K562 (cell line): Measurements from ENCODE around the gene ITSN1.

Experiments
- CREB1 ChIP-seq, 2 experiments: sonication (generic) in 1 of 2; formaldehyde crosslinking in 1 of 2; IDR thresholded peaks; 2 replicates each; pipeline versions ENCODE4 v1.6.1 to v1.8.0; 2012 to 2022; ENCODE audit warnings: inconsistent platforms in 1 of 2, mild to moderate bottlenecking in 1 of 2, missing genetic modification reagents in 1 of 2, moderate library complexity in 1 of 2
- FOXJ2 ChIP-seq: fragments of 200-800 bp; sonication (Bioruptor generic); IDR thresholded peaks from 2 replicates; pipeline ENCODE4 v1.6.1; 2016; ENCODE audit warnings: missing genetic modification characterization, missing compliant biosample characterization
- GTF2F1 ChIP-seq: IDR thresholded peaks from 2 replicates; pipeline ENCODE4 v1.6.1; 2011; ENCODE audit warnings: low read depth, low read length, improper control_type of control experiment
- POLR2A ChIP-seq: fragments of 450-650 bp; conservative IDR thresholded peaks from 2 replicates; pipeline ENCODE4 v1.6.1; 2016
- POLR2AphosphoS5 ChIP-seq: IDR thresholded peaks from 2 replicates; pipeline ENCODE4 v1.6.1; 2011; ENCODE audit warnings: mild to moderate bottlenecking, low read depth, low read length, moderate library complexity; ENCODE audit not compliant: control insufficient read depth, insufficient read depth
- ZKSCAN1 ChIP-seq: fragments of 150-350 bp; IDR thresholded peaks from 2 replicates; pipeline ENCODE4 v1.6.1; 2016; ENCODE audit warnings: low read depth, low read length
- ZNF408 ChIP-seq: fragments of 250-450 bp; sonication (Bioruptor Pico); IDR thresholded peaks from 2 replicates; pipeline ENCODE4 v1.4.0; 2020; ENCODE audit warnings: low read depth, mild to moderate bottlenecking, moderate library complexity
- TF ChIP-seq, protein P1 (sequence below): fragments of 250-450 bp; sonication (Bioruptor Pico); IDR thresholded peaks from 2 replicates; pipeline ENCODE4 v1.4.0; 2020; ENCODE audit warnings: mild to moderate bottlenecking
- TF ChIP-seq, protein P2 (sequence below), 3 experiments: IDR thresholded peaks in 2 of 3; conservative IDR thresholded peaks in 1 of 3; 2 replicates each; pipeline ENCODE4 v1.5.1; 2011 to 2012; ENCODE audit warnings: low read length in 3 of 3, mild to moderate bottlenecking in 3 of 3, control low read depth in 2 of 3, improper control_type of control experiment in 1 of 3, inconsistent platforms in 1 of 3, low read depth in 1 of 3, mixed read lengths in 1 of 3, moderate library complexity in 1 of 3; ENCODE audit not compliant: insufficient read depth in 2 of 3

DNA sequence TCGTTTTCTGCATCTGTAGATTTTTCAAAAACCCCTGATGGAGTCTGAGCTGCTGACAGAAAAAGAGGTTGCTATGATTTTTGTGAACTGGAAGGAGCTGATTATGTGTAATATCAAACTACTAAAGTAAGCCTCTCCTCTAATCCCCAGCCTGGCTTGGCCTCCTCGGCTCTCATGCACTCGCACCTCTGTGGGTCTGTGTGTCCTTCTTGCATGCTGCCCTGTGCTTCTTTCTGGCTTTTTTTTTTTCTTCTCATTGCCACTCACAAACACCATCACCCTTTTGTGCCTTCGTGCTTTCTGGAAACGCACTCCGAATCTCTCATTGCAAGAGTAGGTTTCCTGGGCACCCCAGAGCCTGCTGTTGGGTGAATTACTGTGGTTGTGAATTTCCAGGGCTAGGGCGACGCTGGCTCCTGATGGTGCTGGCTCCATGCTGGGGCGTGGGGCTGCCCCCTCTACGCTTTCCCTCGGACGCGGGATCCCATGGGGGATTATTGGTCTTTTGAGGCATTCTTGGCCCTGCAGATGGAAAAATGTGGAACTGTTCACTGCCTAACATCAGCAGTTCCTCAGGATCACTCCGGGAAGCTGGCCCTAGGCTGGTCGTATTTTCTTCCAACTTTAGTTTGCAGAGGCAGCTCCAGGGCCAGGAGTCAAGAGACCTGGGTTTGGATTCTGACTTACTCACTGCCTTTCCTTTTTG lies 216.5 kb downstream of the ITSN1 start:
- TF ChIP-seq CREB1 (IDR thresholded peaks at IDR 0.05) (no peak), CREB1 (CRISPR knock-in tag; IDR thresholded peaks at IDR 0.05) (no peak), POLR2A (no peak), GTF2F1 (no peak), ZNF408 (CRISPR knock-in tag) (no peak), ZKSCAN1 (no peak), FOXJ2 (tag) (no peak), POLR2AphosphoS5 (no peak)
- TF ChIP-seq, protein P1, sequence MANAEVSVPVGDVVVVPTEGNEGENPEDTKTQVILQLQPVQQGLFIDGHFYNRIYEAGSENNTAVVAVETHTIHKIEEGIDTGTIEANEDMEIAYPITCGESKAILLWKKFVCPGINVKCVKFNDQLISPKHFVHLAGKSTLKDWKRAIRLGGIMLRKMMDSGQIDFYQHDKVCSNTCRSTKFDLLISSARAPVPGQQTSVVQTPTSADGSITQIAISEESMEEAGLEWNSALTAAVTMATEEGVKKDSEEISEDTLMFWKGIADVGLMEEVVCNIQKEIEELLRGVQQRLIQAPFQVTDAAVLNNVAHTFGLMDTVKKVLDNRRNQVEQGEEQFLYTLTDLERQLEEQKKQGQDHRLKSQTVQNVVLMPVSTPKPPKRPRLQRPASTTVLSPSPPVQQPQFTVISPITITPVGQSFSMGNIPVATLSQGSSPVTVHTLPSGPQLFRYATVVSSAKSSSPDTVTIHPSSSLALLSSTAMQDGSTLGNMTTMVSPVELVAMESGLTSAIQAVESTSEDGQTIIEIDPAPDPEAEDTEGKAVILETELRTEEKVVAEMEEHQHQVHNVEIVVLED = no peak
- TF ChIP-seq, protein P2, sequence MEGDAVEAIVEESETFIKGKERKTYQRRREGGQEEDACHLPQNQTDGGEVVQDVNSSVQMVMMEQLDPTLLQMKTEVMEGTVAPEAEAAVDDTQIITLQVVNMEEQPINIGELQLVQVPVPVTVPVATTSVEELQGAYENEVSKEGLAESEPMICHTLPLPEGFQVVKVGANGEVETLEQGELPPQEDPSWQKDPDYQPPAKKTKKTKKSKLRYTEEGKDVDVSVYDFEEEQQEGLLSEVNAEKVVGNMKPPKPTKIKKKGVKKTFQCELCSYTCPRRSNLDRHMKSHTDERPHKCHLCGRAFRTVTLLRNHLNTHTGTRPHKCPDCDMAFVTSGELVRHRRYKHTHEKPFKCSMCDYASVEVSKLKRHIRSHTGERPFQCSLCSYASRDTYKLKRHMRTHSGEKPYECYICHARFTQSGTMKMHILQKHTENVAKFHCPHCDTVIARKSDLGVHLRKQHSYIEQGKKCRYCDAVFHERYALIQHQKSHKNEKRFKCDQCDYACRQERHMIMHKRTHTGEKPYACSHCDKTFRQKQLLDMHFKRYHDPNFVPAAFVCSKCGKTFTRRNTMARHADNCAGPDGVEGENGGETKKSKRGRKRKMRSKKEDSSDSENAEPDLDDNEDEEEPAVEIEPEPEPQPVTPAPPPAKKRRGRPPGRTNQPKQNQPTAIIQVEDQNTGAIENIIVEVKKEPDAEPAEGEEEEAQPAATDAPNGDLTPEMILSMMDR (IDR thresholded peaks at IDR 0.05 in 2 of 3, conservative IDR thresholded peaks at IDR 0.05 in 1 of 3; ENCODE audit: insufficient read depth in 2 of 3, low read depth in 1 of 3, low read length in 3 of 3) = no peak
